GM19035 (cell line): ENCODE data around the gene WDR45B.
A peak's percentile ranks its signal among the peaks of the same experiment; 100 is the strongest.
"Not testable (repeated sequence)": the region's sequence is repeated elsewhere in the genome, so short reads cannot be mapped to it uniquely, and the experiment has no call there.

Experiments used
- ATAC-seq: cut with Tn5 transposase; IDR thresholded peaks from one replicate; pipeline ENCODE4 v1.9.1; 2021; ENCODE audit not compliant: unreplicated experiment

WDR45B gene

GRCh38 chr17:82658331-82658730 lies 10.1 kb upstream of the WDR45B start:
- ATAC-seq: no peak

- no peak for ATAC-seq
These were observed 9.7 kb upstream of the WDR45B start for GRCh38 chr17:82657926-82658325.

GRCh38 chr17:82656266-82656665 lies 8.0 kb upstream of the WDR45B start:
- ATAC-seq: no peak

GRCh38 chr17:82655523-82655922 lies 7.3 kb upstream of the WDR45B start:
- no peak for ATAC-seq

- ATAC-seq: no peak
These were observed 6.8 kb upstream of the WDR45B start for GRCh38 chr17:82655038-82655479.

GRCh38 chr17:82654611-82655010 lies 6.4 kb upstream of the WDR45B start:
- ATAC-seq: not testable (repeated sequence)

GRCh38 chr17:82653651-82654528 lies 5.6 kb upstream of the WDR45B start:
- ATAC-seq: no peak

- ATAC-seq: no peak
These were observed 2.5 kb upstream of the WDR45B start for GRCh38 chr17:82650723-82651122.

GRCh38 chr17:82649501-82650261 lies 1.4 kb upstream of the WDR45B start:
- no peak for ATAC-seq

- no peak for ATAC-seq
These were observed 593 bp upstream of the WDR45B start for GRCh38 chr17:82648742-82649331.

- peak; percentile 29 for ATAC-seq
These were observed 565 bp downstream of the WDR45B start for GRCh38 chr17:82647593-82648164.

- no peak for ATAC-seq
These were observed 2.7 kb downstream of the WDR45B start for GRCh38 chr17:82645516-82645915.

GRCh38 chr17:82644148-82644547 lies 4.1 kb downstream of the WDR45B start:
- no peak for ATAC-seq

- ATAC-seq: no peak
These were observed 6.2 kb downstream of the WDR45B start for GRCh38 chr17:82642022-82642421.

GRCh38 chr17:82640036-82640435 lies 8.2 kb downstream of the WDR45B start:
- no peak for ATAC-seq

GRCh38 chr17:82639628-82640027 lies 8.6 kb downstream of the WDR45B start:
- no peak for ATAC-seq

GRCh38 chr17:82638183-82638773 lies 10.0 kb downstream of the WDR45B start:
- ATAC-seq: no peak

GRCh38 chr17:82636626-82637598 lies 11.3 kb downstream of the WDR45B start:
- no peak for ATAC-seq

- no peak for ATAC-seq
These were observed 14.9 kb downstream of the WDR45B start for GRCh38 chr17:82633343-82633742.

- no peak for ATAC-seq
These were observed 15.8 kb downstream of the WDR45B start for GRCh38 chr17:82632451-82632850.
